Erythroblast (primary cell): ENCODE results near the gene ATG101.

Experiments
- GATA1 ChIP-seq: IDR thresholded peaks from 2 replicates; pipeline ENCODE4 v1.6.1; 2011; ENCODE audit warnings: low read depth, mild to moderate bottlenecking, control low read depth, low read length, moderate library complexity
- POLR2A ChIP-seq: IDR thresholded peaks from 2 replicates; pipeline ENCODE4 v1.6.1; 2011; ENCODE audit warnings: mild to moderate bottlenecking, low read length

DNA sequence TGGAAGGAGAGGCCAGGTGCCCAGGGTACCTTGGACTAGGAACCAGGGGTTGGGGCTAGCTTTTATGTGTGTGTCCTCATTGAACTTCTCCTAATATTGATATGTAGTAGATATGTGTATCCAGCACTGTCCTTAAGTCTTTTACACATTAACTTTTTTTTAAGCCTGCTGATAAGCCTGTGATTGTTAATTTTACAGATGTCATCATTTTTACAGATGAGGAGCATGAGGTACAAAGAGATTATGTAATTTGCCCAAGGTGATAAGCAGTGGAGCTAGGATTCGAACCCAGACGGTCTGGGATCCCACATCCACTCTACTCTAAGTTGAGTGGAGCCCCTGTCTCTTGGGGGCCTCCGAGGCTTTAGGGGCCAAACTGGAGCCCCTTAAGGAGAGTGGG, 28.7 kb upstream of the ATG101 start:
- TF ChIP-seq POLR2A (no peak), GATA1 (no peak)
